GM23248 (cell line): Measurements from ENCODE around the gene BTN2A1.

Source experiments
- EZH2 ChIP-seq: fragments of 200-600 bp; sonication (generic); IDR thresholded peaks from 2 replicates; pipeline ENCODE4 v1.6.1; 2018; ENCODE audit warnings: antibody characterized with exemption, mild to moderate bottlenecking; ENCODE audit not compliant: insufficient read depth, poor library complexity, severe bottlenecking
- EZH2phosphoT487 ChIP-seq: fragments of 200-600 bp; sonication (generic); IDR thresholded peaks from 2 replicates; pipeline ENCODE4 v1.6.1; 2018; ENCODE audit warnings: antibody characterized with exemption, moderate library complexity, mild to moderate bottlenecking, low read depth; ENCODE audit not compliant: insufficient read depth

- TF ChIP-seq EZH2 (no peak), EZH2phosphoT487 (no peak)
Measured at GRCh38 chr6:26411751-26412150, 46.0 kb upstream of the BTN2A1 start.
